ENCODE data around the gene DCD.

The DCD gene

DNA sequence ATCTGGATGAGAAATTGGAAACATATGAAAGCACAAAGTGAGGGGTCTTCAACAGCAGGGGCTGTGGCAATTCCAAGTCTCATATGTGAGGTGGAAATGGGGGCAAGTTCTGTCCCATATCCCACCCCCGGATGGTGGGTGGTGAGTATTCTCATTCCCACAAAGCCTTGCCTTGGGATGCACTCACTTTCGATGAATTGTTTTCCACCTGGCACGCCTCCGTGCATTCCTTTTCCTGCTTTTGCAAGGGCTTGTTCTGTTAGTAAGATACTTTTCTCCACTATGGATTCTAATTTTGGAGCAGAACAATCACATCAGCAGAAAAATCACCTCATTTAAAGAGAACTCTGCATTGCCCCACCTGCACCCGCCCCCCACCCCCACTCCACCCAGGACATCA, 16.6 kb downstream of the DCD start:
- TF ChIP-seq, protein P1, sequence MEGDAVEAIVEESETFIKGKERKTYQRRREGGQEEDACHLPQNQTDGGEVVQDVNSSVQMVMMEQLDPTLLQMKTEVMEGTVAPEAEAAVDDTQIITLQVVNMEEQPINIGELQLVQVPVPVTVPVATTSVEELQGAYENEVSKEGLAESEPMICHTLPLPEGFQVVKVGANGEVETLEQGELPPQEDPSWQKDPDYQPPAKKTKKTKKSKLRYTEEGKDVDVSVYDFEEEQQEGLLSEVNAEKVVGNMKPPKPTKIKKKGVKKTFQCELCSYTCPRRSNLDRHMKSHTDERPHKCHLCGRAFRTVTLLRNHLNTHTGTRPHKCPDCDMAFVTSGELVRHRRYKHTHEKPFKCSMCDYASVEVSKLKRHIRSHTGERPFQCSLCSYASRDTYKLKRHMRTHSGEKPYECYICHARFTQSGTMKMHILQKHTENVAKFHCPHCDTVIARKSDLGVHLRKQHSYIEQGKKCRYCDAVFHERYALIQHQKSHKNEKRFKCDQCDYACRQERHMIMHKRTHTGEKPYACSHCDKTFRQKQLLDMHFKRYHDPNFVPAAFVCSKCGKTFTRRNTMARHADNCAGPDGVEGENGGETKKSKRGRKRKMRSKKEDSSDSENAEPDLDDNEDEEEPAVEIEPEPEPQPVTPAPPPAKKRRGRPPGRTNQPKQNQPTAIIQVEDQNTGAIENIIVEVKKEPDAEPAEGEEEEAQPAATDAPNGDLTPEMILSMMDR (IDR thresholded peaks at IDR 0.05; ENCODE audit: extremely low read depth, missing control alignments), result no peak
- no peak for DNase-seq (ENCODE audit: low spot score)

DNA sequence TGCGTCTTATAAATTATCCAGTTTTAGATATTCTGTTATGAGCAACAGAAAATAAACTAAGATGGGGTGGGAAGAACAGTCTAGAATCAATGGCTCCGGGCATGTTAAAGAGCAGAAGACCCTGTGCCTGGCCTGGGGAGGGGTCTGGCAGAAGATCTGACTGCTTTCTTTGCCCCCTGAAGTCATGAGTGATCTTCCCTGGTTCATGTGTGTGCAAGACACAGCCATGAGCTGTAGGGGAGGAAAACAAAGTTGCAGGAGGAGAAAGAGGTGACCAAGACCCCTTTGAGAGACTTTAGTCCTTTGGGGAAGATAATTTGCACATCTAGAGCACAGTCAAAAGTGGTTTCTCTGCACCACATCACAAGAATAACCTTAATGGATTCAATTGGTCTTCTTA, 18.2 kb downstream of the DCD start:
- TF ChIP-seq, protein P1 (IDR thresholded peaks at IDR 0.05; ENCODE audit: extremely low read depth, missing control alignments), result no peak
- DNase-seq (ENCODE audit: low spot score), result no peak

DNA sequence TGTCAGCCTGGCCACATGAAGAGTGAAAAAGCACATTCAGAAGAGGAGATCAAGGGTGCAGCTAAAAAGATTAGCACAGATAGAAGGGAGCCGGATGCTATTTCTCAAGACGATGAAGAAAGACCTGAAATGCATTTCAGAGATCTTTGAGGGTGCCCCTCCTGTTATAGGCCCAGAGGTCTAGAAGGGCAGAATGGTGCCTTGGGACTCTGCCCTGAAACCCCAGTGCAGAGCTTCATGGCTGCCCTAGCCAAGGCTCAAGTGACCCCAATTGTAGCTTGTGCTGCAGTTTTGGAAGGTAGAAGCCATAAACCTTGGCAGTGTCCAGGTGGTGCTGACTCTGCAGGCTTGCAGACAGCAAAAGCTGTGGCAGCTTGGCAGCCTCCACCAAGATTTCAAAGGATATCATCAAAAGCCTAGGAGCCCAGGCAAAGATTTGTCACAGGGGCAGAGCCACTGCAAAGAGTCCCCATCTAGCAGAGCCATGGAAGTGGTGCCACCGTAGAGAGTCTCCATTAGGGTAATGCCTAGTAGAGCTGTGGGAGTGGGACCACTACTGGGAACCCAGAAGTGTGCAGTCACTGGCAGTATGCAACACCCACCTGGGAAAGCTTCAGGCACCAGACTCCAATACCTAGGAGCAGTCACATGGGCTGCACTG, 19.8 kb downstream of the DCD start:
- DNase-seq (ENCODE audit: low spot score), result no peak
- TF ChIP-seq, protein P1 (IDR thresholded peaks at IDR 0.05; ENCODE audit: extremely low read depth, missing control alignments), result no peak

DNA sequence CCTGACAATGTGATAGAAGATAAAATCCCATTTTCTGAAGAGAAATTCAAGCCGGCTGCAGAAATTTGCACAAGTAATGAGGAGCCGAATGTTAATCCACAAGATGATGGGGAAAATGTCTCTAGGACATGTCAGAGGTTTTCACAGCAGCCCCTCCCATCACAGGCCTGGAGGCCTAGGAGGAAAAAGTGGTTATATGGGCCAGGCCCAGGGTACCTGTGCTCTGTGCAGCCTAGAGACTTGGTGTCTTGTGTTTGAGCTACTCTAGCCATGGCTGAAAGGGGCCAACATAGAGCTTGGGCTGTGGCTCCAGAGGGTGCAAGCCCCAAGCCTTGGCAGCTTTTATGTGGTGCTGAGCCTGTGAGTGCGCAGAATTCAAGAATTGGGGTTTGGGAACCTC, 20.9 kb downstream of the DCD start:
- no peak for DNase-seq (ENCODE audit: low spot score)
- TF ChIP-seq, protein P1 (IDR thresholded peaks at IDR 0.05; ENCODE audit: extremely low read depth, missing control alignments), result no peak

DNA sequence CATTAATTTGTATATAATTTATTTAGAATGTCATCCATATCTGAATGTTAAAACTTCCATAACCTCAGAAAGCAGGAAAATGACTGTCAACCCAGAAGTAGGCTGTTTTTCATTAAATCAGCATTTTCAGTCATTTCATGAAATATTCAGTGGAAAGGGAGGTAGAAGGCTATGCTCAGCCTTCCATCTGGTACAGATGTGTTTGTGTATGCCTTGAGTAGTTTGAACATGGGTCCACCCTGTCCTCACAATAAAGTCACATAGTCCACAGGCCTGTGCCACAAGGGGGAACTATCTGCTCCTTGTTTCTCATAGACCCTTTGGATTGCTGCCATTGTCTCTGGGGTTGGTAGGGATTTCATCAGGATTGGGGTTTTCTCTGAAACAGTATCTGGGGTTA, 22.6 kb downstream of the DCD start:
- no peak for DNase-seq (ENCODE audit: low spot score)
- TF ChIP-seq, protein P1 (IDR thresholded peaks at IDR 0.05; ENCODE audit: extremely low read depth, missing control alignments), result no peak

DNA sequence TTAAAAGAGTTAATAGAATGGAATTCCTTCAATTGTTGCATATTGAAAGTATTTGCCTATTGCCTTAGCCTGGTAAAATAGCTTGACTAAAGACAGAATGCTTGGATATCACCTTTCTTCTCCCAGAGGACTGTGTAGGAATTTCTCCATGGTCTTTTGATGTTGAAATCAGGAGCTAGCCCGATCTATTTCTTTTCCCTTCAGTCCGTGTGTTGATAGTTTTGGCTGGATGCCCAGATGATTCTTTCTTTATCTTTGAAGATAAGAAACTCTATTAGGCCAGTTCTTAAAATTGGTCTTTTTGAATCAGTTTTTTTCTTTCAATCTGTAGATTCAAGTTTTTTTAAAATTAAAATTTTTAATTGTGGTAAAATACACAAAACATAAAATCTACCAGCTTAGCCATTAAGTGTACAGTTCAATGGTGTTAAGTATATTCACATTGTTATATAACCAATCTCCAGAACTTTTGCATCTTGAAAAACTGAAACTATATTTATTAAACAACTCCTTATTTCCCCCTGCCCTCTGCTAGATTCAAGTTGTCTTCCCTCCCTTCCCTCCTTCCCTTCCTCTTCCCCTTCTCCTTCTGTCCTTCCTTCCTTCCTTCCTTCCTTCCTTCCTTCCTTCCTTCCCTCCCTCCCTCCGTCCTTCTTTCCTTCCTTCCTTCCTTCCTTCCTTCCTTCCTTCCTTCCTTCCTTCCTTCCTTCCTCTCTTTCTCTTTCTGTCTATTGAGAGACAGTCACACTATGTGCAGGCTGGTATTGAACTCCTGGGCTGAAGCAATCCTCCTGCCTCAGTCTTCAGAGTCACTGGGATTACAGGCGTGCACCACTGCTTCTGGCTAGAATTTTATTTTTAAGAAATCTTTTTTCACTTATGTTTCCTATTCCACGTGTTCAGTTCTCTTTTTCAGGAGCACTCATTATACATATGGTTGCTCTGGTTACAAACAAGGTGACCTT, 23.6 kb downstream of the DCD start:
- TF ChIP-seq, protein P1 (IDR thresholded peaks at IDR 0.05; ENCODE audit: extremely low read depth, missing control alignments), result no peak
- no peak for DNase-seq (ENCODE audit: low spot score)

Measured in GM20000 (cell line).